HuH-7.5 (cell line): ENCODE measurements around the gene ATE1.
"Not testable (repeated sequence)": the region's sequence is repeated elsewhere in the genome, so short reads cannot be mapped to it uniquely, and the experiment has no call there.

ENCODE experiments used
- DNase-seq: peaks from one replicate; pipeline ENCODE4 v3.0.0; 2011; ENCODE audit warnings: low spot score

ATE1 gene

DNA sequence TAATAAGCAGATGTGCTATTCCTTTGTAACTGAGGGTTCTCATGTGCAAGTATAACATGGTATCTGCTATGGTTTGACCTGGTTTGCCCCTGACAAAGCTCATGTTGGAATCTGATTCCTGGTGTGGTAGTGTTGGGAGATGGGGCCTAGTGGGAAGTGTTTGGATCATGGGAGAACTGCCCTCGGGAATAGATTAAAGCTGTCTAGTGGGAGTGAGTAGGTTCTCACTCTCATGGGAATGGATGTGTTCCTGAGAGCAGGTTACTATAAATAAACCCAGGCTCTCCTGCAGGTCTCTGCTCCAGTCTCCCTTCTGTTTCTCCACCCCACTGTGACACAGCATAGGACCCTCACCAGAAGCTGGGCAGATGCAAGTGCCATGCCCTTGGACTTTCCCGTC, 97.7 kb downstream of the ATE1 start:
- no peak for DNase-seq

DNA sequence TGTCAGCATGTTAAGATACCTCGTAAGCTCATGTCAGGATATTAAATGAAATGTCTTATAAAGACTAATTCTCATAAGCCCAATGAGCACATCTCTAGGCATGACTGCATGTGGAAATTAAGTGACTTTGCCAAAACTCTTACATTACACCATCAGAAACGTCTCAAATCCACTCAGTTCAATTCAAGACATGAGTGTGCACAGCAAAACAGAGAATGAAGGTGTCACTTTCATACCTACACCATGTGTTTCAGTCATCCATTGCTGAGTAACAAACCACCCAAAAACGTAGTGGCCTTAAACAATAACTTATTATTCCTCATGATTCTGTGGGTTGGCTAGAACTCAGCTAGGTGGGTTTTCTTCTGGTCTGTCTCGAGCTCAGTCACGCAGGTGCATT, 99.8 kb downstream of the ATE1 start:
- no peak for DNase-seq

DNA sequence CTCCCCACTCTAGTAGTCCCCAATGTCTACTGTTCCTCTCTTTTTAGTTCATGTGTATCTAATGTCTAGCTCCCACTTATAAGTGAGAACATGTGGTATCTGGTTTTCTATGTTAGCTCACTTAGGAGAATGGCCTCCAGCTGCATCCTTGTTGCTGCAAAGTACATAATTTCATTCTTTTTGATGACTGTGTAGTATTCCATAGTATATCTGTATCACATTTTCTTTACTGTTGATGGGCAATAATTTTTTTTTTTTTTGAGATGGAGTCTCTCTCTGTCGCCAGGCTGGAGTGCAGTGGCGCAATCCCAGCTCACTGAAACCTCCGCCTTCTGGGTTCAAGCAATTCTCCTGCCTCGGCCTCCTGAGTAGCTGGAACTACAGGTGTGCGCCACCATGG, 101.1 kb downstream of the ATE1 start:
- not testable (repeated sequence) for DNase-seq

DNA sequence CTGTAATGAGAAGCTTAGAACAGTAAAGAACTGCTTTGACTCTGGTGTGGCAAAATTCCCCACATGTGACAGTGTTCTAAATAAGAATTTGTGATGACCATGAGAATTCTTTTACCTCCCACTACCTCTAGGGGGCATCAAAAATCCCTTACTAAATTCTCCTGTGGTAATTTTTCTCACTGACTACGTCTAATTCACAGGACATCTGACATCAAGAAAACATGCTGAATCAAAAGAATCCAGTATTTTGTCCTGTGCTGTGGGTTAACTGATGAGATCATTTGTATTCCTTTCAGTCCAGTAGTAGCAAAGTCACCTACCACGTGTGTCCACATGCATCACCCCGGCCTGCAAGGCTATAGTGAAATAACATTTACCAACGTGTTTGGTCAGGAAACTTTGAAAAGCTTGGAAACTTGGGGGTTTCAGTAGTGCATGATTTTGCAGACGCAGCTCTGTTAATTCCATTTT, 103.8 kb downstream of the ATE1 start:
- DNase-seq = peak; percentile 10

DNA sequence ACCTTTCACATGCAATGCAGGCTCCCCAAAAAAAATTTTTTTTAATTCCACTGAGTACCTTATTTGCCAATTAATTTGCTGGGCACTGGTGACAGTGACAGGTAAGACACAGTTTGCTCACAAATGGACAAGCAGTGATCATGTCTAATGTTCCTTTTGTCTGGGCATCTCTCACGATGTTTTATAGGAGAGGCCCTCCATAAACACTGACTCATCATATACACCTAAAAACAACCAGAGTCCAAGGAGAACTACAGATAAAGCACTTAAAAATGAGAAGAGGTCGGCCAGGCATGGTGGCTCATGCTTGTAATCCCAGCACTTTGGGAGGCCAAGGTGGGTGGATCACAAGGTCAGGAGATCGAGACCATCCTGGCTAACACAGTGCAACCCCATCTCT, 105.1 kb downstream of the ATE1 start:
- DNase-seq = no peak

DNA sequence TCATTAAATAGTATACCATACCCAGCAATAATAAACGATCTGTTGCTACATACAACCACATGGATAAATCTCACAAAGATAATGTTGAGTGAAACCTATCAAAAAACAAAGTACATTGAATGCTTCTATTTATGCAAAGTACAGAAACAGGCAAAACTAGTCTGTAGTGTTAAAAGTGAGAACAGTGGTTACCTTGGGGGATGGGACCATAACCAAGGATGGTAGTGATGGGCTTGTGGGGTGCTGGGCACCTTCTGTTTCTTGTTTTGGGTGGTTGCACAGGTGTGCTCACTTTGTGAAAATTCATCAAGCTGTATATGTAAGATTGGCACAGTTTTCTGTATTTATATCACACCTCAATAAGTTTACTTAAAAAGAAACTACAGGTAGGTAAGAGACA, 105.7 kb downstream of the ATE1 start:
- no peak for DNase-seq

DNA sequence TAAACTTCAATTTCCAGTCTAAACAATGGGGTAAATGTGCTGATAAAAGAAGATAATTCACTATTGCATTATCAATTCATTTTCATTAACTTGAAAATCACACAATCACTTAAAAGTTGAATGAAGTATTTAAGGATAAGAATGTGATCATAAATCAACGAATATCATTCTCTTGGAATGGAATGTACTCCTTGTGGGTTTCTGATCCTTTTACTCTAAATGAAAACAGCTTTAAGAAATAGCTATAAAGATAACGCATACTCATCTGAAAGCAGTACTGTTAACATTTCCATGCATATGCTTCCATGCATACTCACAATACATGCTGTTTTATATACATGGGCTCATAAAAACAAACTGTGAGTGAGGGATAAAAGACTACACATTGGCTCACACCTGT, 108.8 kb downstream of the ATE1 start:
- no peak for DNase-seq

DNA sequence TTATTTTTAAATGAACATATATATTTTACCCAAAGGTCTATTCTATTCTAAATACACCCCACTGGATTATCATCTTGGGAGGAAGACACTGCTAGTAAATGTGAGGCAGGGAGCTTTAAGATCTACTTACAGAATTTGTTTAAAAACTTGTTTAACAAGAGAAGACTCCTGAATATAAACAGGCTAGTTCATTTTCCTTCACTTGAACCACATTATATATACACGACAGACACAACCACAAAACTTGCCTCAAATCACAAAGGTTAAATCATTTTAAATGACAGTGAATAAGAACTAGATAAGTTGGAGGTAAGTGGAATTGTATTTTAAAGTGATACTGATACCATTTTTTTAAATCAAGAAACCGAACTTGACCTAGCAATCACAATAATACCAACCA, 109.2 kb downstream of the ATE1 start:
- DNase-seq = no peak

DNA sequence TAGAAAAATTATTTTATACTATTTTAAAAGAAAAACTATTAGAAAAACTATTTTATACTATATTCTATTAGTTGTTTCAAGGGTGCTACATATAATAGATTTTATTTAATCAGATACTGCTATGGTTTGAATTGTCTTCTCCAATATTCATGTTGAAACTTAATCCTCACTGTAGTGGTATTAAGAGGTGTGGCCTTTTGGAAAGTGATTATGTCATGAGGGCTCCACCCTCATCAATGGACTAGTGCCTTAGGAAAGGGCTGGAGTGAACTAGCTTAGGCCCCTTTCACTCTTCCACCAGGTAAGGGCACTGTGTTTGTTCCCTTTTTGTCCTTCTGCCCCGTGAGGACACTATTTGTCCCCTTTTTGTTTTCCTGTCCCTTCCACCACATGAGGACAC, 111.6 kb downstream of the ATE1 start:
- no peak for DNase-seq

DNA sequence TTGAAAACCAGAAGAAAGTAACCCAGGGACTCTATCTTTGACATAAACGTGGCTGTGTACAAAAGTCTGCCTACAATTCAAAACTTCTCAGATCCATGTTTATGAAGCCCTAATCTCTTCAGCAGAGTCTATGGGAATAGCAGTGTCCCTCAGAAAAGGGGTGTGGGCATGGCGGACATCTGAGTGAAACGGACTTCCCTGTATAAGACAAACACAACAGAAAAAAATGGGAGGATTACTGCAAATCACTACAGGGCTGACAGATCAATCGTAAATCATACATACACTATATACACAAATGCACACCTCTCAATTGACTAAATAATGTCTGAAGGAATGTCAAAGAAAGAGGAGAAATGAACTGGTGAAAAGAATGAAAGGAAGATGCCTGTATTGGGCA, 114.0 kb downstream of the ATE1 start:
- no peak for DNase-seq

DNA sequence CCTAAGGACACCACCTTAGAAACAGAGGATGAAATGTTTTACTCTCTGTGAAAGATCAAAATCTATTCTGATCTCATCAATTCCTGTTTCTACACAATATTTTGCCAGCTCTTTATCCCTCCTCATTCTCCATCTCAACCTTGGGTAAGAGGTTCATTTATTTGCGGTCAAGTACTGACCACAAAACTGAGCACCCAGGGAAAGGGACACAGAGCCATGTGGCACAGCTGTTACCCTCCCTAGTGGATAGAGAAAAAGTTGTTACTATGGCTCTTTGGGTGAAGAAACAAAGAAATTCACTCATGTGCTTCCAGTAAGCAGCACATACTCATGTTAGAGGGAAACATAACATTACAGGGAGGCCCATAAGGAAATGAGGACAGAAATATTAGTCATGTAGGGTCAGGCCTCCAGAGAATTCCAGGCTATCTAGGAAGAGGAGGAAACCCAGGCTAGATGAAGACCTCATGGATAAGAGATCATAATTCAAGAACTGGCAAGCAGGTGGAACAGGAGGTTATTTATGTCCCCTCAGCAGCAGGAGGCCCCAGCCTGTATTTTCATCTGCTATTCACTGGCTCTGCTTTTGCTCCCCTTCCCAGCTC, 114.5 kb downstream of the ATE1 start:
- no peak for DNase-seq

DNA sequence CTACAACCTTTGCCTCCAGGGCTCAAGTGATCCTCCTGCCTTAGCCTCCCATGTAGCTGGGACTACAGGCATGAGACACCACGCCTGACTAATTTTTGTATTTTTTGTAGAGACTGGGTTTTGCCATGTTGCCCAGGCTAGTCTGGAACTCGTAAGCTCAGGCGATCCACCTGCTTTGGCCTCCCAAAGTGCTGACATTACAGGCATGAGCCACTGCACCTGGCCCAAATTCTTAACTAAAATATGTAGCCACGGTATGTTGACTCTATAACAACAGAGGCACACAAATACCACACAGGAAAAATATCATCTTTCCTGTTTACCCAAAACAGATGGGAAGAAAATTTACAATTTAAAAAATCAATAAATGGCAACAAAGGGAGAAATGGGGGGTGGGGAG, 115.8 kb downstream of the ATE1 start:
- no peak for DNase-seq

DNA sequence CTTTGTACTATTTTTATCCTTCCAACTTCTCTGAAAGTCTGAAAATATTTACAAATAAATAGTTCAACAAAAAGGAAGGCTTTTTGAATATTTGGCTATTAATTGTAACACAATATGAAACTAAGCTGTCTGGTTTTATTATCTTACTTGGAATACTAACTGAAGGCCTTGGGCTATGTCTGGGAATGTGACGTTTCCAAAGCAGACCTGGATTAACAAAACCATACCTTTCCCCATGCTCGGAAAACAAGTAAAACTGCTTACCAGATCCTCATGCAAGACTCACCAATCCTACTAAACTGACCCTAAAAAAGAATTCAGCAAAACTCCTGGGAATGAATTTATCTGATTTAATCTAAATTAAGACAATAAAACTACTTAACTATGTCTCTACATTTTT, 116.4 kb downstream of the ATE1 start:
- no peak for DNase-seq

DNA sequence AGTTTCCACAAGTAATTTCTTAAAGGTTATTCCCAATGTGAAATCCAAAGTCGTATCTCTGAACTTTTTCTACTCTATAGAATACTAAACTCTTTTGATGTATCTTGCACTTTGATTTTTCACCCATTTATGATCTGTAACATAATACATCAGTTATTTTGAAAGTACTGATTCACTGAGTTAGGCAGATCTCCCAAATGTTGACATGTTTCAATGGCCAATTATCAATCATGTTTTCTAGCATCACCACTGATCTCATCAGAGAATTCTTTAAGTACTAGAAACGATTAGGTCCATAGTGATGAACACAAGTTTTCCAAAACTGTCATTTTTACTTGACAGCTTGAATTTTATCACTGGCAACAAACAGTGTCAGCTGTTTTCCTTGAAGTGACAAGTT, 119.0 kb downstream of the ATE1 start:
- no peak for DNase-seq

DNA sequence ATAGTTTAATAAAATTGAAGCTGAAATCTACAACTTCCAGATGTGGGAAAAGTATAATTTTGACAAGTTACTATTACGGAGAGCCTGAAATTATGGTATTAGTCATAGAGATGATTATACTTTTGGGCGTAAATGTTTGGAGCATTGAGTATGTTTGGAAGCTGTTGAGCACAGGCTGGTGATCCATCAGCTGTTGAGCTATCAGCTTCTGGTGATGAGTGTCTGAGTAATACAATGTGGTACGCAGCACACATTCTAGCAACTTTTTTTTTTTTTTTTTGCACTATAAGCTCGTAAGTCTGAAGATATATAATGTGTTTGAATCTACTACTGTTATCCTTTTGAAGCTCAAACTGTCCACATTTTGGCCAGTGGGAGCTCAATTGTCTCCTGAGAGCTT, 123.4 kb downstream of the ATE1 start:
- DNase-seq = no peak

DNA sequence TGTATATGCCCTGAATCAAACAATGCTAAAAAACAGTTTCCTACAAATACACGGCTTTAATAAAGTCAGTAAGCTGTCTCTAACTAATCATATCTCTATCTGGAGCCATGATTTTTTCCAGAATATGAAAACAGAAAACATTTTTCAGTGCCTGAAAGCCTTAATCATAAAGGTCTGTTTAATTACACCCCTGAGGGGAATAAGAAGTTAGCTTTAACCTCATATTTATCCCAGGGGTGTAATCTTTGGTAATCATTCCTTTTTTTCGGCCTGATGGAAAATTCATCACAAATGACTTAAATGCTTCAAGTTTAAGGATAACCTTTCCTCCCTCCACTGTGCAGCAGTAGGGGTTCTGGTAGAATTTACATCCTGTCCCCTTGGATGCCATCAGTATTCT, 124.2 kb downstream of the ATE1 start:
- DNase-seq = no peak

DNA sequence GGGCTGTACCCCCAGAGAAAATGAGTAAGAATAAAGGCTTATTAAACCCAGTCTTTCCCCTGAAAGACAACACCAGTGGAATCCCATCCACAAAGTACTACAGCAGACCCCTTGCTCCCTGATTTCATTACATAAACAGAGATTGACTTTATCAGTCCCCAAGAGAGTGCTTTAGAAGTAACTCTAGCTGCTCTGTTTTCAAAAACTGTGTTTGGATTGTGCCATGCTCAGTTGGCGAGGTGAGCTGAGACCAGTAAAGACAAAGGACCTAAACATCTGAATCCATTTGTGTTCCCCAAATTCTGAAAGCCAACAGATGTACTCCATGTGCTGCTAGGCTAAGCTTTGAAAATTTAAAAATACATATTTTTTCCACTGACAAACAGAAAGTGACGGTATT, 127.0 kb downstream of the ATE1 start:
- DNase-seq = no peak

DNA sequence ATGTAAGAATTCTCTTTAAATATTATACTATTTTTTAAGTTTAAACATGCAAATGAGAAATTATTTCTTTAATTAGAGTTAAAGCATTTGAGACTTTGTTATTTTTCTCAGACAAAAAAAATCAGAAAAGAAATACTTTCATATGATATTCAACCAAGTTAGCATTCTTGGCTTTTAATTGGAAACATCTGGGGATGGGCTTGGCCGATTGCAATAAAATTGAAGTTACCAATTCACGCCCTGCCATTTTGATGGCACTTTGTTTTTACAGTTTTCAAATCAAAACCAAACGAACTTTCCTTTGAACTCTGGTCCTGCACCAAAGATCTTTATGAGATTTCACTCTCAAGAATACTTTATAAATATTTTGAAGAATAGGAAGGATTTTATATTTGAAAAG, 127.7 kb downstream of the ATE1 start:
- no peak for DNase-seq

DNA sequence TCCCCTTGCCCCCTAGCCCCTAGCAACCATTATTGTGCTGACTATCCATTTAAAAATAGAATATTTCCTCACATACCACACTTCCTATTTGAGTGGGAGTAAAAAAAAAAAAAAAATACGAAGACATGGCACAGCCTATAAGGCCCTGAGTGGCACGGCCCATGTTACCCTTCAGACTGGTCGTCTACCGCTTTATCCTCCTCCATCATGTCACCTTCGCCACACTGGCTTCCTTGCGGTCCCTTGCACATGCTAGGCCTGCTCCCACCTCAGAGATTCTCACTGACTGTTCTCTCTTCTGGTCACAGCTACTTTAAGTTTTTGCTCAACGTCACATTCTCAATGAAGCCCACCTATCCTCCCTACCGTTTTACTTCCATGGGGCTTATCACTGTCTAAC, 130.3 kb downstream of the ATE1 start:
- no peak for DNase-seq

DNA sequence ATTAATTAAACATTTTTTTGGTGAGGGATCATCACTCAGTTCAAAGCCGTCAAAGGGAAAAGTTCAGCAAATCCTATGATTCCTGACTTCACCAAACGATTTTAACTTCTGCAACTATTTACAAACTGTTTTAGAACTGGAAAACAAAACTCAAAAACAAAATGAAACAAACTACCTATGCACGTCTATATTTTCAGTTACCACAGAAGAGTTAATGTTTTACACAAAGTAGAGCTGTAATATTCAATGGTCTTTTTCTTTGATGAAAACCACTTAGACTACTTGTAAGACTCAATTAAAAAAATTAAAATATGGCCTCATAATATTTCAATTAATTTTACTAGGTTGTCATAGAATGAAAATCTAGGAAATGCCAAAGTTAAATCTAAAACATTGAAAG, 131.5 kb downstream of the ATE1 start:
- DNase-seq = no peak

DNA sequence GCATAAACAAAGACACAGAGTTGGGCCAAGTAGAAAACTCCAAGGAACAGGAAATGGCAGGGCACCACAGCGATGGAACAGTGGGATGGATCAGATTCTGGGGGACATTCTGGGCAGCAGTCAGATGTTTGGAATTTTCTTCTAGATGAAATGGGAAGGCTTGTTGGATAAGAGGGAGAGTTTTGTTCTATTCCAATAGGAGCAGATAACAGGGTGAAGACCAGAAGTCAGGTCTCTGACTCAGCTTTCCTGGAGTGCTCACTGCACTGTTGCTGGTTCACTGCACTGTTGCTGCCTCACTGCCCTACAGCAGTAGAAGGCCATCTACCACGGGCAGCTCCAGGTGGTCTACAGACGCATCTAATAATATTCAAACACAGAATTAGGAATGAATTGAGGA, 135.6 kb downstream of the ATE1 start:
- no peak for DNase-seq

DNA sequence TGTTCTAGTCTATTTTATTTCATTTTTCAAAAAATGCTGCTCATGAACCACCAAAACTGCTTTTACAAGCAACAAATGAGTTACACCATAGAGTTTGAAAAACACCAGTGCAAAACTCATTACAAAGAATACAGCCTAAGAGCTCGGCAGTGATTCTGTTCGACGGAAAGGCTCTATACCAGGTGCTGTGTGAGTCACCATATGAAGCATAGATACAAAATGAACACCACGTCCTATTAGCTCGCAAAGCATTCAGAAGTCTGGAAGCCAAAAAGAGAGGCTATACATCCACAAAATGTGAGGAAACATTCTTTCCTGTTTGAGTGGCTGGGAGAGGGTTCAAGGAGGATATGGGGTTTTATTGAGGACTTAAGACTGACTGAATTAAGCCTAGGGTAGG, 136.1 kb downstream of the ATE1 start:
- DNase-seq = no peak

DNA sequence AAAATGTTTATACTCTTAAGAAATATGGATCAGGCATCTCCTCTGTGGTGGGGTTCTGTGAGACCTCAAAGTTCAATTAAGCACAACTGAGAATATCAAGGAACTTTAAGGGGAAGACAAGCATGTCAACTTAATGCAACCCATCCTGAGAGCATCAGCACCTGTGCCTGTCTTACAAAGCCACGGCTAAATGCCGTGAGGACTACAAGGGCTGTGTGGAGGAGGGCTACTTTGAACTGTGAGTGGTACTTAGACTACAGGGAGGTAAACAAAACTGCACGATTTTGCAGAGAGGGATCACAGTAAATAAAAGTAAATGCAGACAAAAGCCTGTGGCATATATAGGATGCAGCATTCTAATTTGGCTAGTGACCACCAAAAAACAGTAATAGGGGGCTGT, 139.1 kb downstream of the ATE1 start:
- no peak for DNase-seq

DNA sequence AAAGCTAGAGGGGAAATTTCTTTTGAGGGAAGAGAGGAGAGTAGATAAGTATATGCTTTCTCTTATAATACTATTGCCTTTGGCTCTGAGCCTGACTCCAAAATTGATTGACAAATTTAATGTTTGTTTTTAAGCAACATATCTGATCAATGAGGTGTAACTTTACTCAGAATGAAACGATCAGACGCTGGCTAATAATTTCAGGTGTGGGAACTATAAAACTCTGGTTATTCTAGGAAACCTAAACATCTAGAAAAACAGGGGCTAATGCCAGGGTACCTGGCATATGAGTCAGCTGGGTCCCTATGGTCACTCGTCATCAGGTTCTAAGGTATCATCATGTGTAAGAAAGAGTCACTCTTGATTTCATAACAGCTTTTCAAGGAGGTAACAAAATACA, 139.7 kb downstream of the ATE1 start:
- no peak for DNase-seq

DNA sequence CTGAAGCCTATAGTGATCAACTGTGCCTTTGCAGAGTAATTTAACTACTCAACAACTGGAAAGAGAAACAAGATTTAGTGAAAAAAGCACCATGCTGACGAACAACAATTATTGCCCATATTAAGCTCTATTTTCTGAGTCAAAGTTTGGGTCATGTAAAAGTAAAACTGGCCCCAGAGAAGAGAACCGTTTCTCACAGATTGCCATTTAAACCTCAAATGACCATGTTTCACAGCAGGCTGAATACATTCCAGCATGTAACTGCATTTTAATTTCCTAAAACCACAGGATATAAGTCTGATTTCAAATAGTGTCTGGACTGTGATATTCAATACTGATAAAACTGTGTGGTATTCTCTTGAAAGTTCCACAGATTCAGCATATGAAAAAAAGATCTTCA, 140.7 kb downstream of the ATE1 start:
- DNase-seq = no peak
